Subcutaneous adipose tissue (tissue), 4 donors: ENCODE results near the gene PRPSAP1. TPM values are rescaled to one million over a fixed set of nuclear protein-coding genes. Genes with fewer than 3 reads are reported as not detected.

ENCODE experiments used
- CTCF ChIP-seq: fragments of 450-650 bp; IDR thresholded peaks from one replicate; pipeline ENCODE4 v1.5.1; 2016; ENCODE audit warnings: low read depth, mild to moderate bottlenecking, control low read depth, antibody characterized with exemption, moderate library complexity
- total RNA-seq, 4 donors: library from RNA; depleted of rRNA; stranded (reverse); fragments of >200 nt; gene quantifications; one replicate each; pipeline ENCODE4 v1.1.0, GENCODE V29; 2016

PRPSAP1 gene
- total RNA-seq, 4 donors from 2014 or later = 64.4 to 104 (median 71.2) TPM

GRCh38 chr17:76276069-76276431 lies 77.7 kb downstream of the PRPSAP1 start:
- TF ChIP-seq CTCF = no peak

- TF ChIP-seq CTCF = no peak
Measured at GRCh38 chr17:76275382-76276068, 78.2 kb downstream of the PRPSAP1 start.

GRCh38 chr17:76274112-76274956 lies 79.4 kb downstream of the PRPSAP1 start:
- no peak for TF ChIP-seq CTCF

GRCh38 chr17:76273445-76274111 lies 80.1 kb downstream of the PRPSAP1 start:
- no peak for TF ChIP-seq CTCF

- TF ChIP-seq CTCF = no peak
Measured at GRCh38 chr17:76272541-76273444, 80.9 kb downstream of the PRPSAP1 start.

GRCh38 chr17:76271669-76272540 lies 81.8 kb downstream of the PRPSAP1 start:
- no peak for TF ChIP-seq CTCF
